Measurements from ENCODE around the gene TMEM170B. TPM values are rescaled to one million over a fixed set of nuclear protein-coding genes. Genes with fewer than 3 reads are reported as not detected.

The TMEM170B gene
- total RNA-seq, 1 experiment from 2014 or later: 3.9 TPM

GRCh38 chr6:11514672-11515071 lies 22.9 kb upstream of the TMEM170B start:
- CTCF ChIA-PET: interaction anchor here (0.6 kb wide), 1 partner anchor 14 kb away, joined by 3 read pairs; no protein-coding TSS in a partner anchor
- no peaks in the 10 kb centered on the region for H3K79me2 ChIP-seq (ENCODE audit: low read depth)
- TF ChIP-seq CTCF (conservative IDR thresholded peaks at IDR 0.05) (no peak), EZH2 (IDR thresholded peaks at IDR 0.05; ENCODE audit: low read depth) (no peak)
- no peak overlapping the region for H3K27ac ChIP-seq
- no peak overlapping the region for H3K4me3 ChIP-seq
- H4K20me1 ChIP-seq (ENCODE audit: insufficient read depth): no peaks in the 10 kb centered on the region
- DNase-seq: no peak
- no peak overlapping the region for H3K4me2 ChIP-seq
- no peaks in the 10 kb centered on the region for H3F3A ChIP-seq (ENCODE audit: insufficient read depth, low read depth)
- no TSS peak for BruUV-seq (replicated peaks)
- POLR2A ChIA-PET (ENCODE audit: unreplicated experiment): no interaction called here
- H3K27me3 ChIP-seq (ENCODE audit: insufficient read depth, low read depth): no peaks in the 10 kb centered on the region
- intact Hi-C loops (cut with micrococcal nuclease; ENCODE audit: unreplicated experiment): no loop called here
- H2AFZ ChIP-seq: no peak overlapping the region
- no peaks in the 10 kb centered on the region for H3K4me1 ChIP-seq (replicated peaks; ENCODE audit: insufficient read depth)
- H3K9me3 ChIP-seq (ENCODE audit: insufficient read depth, low read depth): no peaks in the 10 kb centered on the region
- no peaks in the 10 kb centered on the region for H3K36me3 ChIP-seq (ENCODE audit: low read depth)
- no peaks in the 10 kb centered on the region for H3K9me2 ChIP-seq (ENCODE audit: insufficient read depth)

GRCh38 chr6:11515763-11516162 lies 21.8 kb upstream of the TMEM170B start:
- Histone ChIP-seq H3K79me2 (ENCODE audit: low read depth) (no peaks in the 10 kb centered on the region), H3K4me3 (no peak overlapping the region), H3K36me3 (ENCODE audit: low read depth) (no peaks in the 10 kb centered on the region), H4K20me1 (ENCODE audit: insufficient read depth) (no peaks in the 10 kb centered on the region), H3K4me2 (no peak overlapping the region), H3K27ac (no peak overlapping the region), H3K27me3 (ENCODE audit: insufficient read depth, low read depth) (no peaks in the 10 kb centered on the region), H3F3A (ENCODE audit: insufficient read depth, low read depth) (no peaks in the 10 kb centered on the region), H3K9me3 (ENCODE audit: insufficient read depth, low read depth) (no peaks in the 10 kb centered on the region), H2AFZ (no peak overlapping the region), H3K9me2 (ENCODE audit: insufficient read depth) (no peaks in the 10 kb centered on the region), H3K4me1 (replicated peaks; ENCODE audit: insufficient read depth) (no peaks in the 10 kb centered on the region)
- intact Hi-C loops (cut with micrococcal nuclease; ENCODE audit: unreplicated experiment): no loop called here
- CTCF ChIA-PET: interaction anchor here (0.5 kb wide), 1 partner anchor 56 kb away, joined by 3 read pairs; no protein-coding TSS in a partner anchor
- DNase-seq: no peak
- POLR2A ChIA-PET (ENCODE audit: unreplicated experiment): no interaction called here
- TF ChIP-seq CTCF (conservative IDR thresholded peaks at IDR 0.05) (no peak), EZH2 (IDR thresholded peaks at IDR 0.05; ENCODE audit: low read depth) (no peak)
- BruUV-seq (replicated peaks): no TSS peak

- Histone ChIP-seq H3K79me2 (ENCODE audit: low read depth) (no peaks in the 10 kb centered on the region), H3F3A (ENCODE audit: insufficient read depth, low read depth) (no peaks in the 10 kb centered on the region), H3K27ac (no peak overlapping the region), H2AFZ (no peak overlapping the region), H3K9me3 (ENCODE audit: insufficient read depth, low read depth) (no peaks in the 10 kb centered on the region), H3K4me2 (no peak overlapping the region), H3K4me1 (replicated peaks; ENCODE audit: insufficient read depth) (peaks cover 9% of the 10 kb centered on the region), H3K9me2 (ENCODE audit: insufficient read depth) (no peaks in the 10 kb centered on the region), H3K4me3 (no peak overlapping the region), H4K20me1 (ENCODE audit: insufficient read depth) (no peaks in the 10 kb centered on the region), H3K36me3 (ENCODE audit: low read depth) (no peaks in the 10 kb centered on the region), H3K27me3 (ENCODE audit: insufficient read depth, low read depth) (no peaks in the 10 kb centered on the region)
- TF ChIP-seq CTCF (conservative IDR thresholded peaks at IDR 0.05) (no peak), EZH2 (IDR thresholded peaks at IDR 0.05; ENCODE audit: low read depth) (no peak)
- ChIA-PET POLR2A (ENCODE audit: unreplicated experiment) (no interaction called here), CTCF (no interaction called here)
- BruUV-seq (replicated peaks): no TSS peak
- intact Hi-C loops (cut with micrococcal nuclease; ENCODE audit: unreplicated experiment): no loop called here
- no peak for DNase-seq
Measured at GRCh38 chr6:11522812-11523605, 14.5 kb upstream of the TMEM170B start.

Measured in PC-9 (cell line).